Measurements from ENCODE around the gene ALDH16A1. TPM values are rescaled to one million over a fixed set of nuclear protein-coding genes. Genes with fewer than 3 reads are reported as not detected.

The ALDH16A1 gene
- total and polyA plus RNA-seq, 2 donors (not counting 1 experiment from before 2014, with no cell fraction given) = 65.8 to 105 TPM

DNA sequence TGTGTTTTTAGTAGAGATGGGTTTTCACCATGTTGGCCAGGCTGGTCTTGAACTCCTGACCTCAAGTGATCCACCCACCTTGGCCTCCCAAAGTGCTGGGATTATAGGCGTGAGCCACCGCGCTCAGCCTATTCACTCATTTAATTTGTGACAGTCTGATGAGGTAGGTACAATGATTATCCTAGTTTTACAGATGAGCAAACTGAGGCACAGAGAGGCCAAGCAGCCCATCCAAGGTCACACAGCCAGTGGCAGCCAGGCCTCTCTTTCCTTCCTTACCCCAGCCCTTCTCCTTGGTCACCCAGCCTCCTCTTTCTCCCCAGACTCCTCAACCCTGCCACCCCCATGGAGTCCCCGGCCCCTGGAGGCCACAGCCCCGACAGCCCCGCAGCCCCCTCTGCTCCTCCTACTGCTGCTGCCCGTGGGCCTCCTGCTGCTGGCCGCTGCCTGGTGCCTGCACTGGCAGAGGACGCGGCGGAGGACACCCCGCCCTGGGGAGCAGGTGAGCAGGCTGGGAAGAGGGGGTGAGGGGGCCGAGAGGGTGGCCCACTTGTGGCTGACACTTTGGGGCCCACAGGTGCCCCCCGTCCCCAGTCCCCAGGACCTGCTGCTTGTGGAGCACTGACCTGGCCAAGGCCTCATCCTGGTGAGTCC, 27.1 kb downstream of the ALDH16A1 start:
- Histone ChIP-seq H3K27ac (ENCODE audit: low read length in 2 of 2) (no peak overlapping the region), H3K27me3 (replicated peaks in 1 of 4; ENCODE audit: control extremely low read depth in 1 of 4, control insufficient read depth in 3 of 4, insufficient read depth in 4 of 4, low read length in 3 of 4) (no peaks in the 10 kb centered on the region), H3K4me1 (ENCODE audit: control insufficient read depth in 2 of 2, insufficient read depth in 2 of 2, low read length in 2 of 2) (peaks cover under 1 to 19% of the 10 kb centered on the region in 2 donors), H4K20me1 (ENCODE audit: control insufficient read depth, insufficient read depth, low read length, poor library complexity, severe bottlenecking) (no peaks in the 10 kb centered on the region), H3K9me3 (ENCODE audit: control extremely low read depth in 1 of 3, control insufficient read depth in 2 of 3, insufficient read depth in 1 of 3, low read length in 2 of 3) (no peaks in the 10 kb centered on the region), H2AFZ (ENCODE audit: insufficient read depth, low read depth, low read length, poor library complexity, severe bottlenecking) (no peak overlapping the region), H3K4me2 (replicated peaks; ENCODE audit: low read depth, low read length, poor library complexity, severe bottlenecking) (no peak overlapping the region), H3K9ac (ENCODE audit: low read length) (no peak overlapping the region), H3K4me3 (ENCODE audit: control extremely low read depth in 1 of 5, extremely low read depth in 1 of 5, insufficient read depth in 1 of 5, low read depth in 2 of 5, low read length in 4 of 5) (no peak overlapping the region), H3K79me2 (ENCODE audit: control insufficient read depth, insufficient read depth, low read length) (peaks cover 11% of the 10 kb centered on the region), H3K36me3 (replicated peaks in 1 of 2; ENCODE audit: control extremely low read depth in 1 of 2, control insufficient read depth in 1 of 2, extremely low read depth in 1 of 2, insufficient read depth in 2 of 2, low read length in 1 of 2) (peaks cover 0 to 3% of the 10 kb centered on the region in 2 experiments)
- CTCF ChIA-PET = interaction anchor here (0.6 kb wide), 1 partner anchor 178 kb away, joined by 3 read pairs; no protein-coding TSS in a partner anchor
- WGBS (ENCODE audit: insufficient coverage) = 97% methylated on average over 8 of the region's 14 CpGs
- H3K4me1 Mint-ChIP-seq = peaks cover 16% of the 10 kb centered on the region
- H3K9me3 Mint-ChIP-seq (ENCODE audit: insufficient read depth) = no peaks in the 10 kb centered on the region
- no peaks in the 10 kb centered on the region for H3K27me3 Mint-ChIP-seq
- POLR2A ChIA-PET = no interaction called here
- DNase-seq = no peak
- no peak overlapping the region for H3K4me3 Mint-ChIP-seq
- TF ChIP-seq, protein P1, sequence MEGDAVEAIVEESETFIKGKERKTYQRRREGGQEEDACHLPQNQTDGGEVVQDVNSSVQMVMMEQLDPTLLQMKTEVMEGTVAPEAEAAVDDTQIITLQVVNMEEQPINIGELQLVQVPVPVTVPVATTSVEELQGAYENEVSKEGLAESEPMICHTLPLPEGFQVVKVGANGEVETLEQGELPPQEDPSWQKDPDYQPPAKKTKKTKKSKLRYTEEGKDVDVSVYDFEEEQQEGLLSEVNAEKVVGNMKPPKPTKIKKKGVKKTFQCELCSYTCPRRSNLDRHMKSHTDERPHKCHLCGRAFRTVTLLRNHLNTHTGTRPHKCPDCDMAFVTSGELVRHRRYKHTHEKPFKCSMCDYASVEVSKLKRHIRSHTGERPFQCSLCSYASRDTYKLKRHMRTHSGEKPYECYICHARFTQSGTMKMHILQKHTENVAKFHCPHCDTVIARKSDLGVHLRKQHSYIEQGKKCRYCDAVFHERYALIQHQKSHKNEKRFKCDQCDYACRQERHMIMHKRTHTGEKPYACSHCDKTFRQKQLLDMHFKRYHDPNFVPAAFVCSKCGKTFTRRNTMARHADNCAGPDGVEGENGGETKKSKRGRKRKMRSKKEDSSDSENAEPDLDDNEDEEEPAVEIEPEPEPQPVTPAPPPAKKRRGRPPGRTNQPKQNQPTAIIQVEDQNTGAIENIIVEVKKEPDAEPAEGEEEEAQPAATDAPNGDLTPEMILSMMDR (IDR thresholded peaks at IDR 0.05) = no peak
- no peak for TF ChIP-seq EZH2 (IDR thresholded peaks at IDR 0.05; ENCODE audit: borderline replicate concordance, insufficient read depth, low read depth, low read length, poor library complexity, severe bottlenecking)
- H3K27ac Mint-ChIP-seq = no peak overlapping the region
- ATAC-seq (ENCODE audit: low read depth) = no peak
- intact Hi-C loops (cut with micrococcal nuclease) = loop anchor here (10.0 kb wide), 1 partner anchor 845 kb away; the partner anchor contains the start of gene DBP

DNA sequence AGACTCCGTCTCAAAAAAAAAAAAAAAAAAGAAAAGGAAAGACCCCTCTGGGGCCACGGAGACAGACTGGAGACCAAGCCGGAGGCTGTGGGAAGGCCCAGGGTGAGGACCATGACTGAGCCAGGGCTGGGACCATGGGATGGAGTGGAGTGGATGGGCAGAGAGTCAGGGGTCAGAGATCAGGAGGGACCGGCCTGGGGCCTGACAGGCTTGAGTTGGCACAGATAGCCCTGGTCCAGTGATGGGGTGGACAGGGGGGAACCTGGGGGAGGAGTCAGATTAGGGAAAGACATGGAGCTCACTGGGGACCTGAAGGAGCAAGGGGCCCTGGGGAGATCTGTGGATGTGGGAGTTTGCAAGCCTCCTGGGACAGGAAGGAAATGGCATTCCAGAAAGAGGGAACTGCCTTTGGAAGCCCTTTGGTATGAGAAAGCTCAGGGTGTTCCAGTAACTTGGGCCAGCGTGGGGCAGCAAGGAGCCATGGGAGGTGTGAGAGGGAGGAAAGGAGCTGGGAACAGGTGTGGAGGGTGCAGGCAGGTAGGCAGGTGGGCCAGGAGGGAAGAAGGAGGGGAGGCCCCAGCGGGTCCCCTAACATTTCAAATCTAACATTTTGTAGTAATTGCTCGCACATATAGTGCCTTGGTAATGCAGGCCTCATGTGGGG, 28.1 kb downstream of the ALDH16A1 start:
- ATAC-seq (ENCODE audit: low read depth) (no peak), DNase-seq (no peak)
- H2AFZ ChIP-seq (ENCODE audit: insufficient read depth, low read depth, low read length, poor library complexity, severe bottlenecking) = no peak overlapping the region
- peaks cover 8% of the 10 kb centered on the region for H3K79me2 ChIP-seq (ENCODE audit: control insufficient read depth, insufficient read depth, low read length)
- peaks cover 0 to 3% of the 10 kb centered on the region in 2 experiments for H3K36me3 ChIP-seq (replicated peaks in 1 of 2; ENCODE audit: control extremely low read depth in 1 of 2, control insufficient read depth in 1 of 2, extremely low read depth in 1 of 2, insufficient read depth in 2 of 2, low read length in 1 of 2)
- Mint-ChIP-seq H3K9me3 (ENCODE audit: insufficient read depth) (no peaks in the 10 kb centered on the region), H3K4me3 (no peak overlapping the region), H3K27ac (no peak overlapping the region), H3K4me1 (peaks cover 7% of the 10 kb centered on the region), H3K27me3 (no peaks in the 10 kb centered on the region)
- H3K4me3 ChIP-seq (ENCODE audit: control extremely low read depth in 1 of 5, extremely low read depth in 1 of 5, insufficient read depth in 1 of 5, low read depth in 2 of 5, low read length in 4 of 5) = no peak overlapping the region
- H3K4me1 ChIP-seq (ENCODE audit: control insufficient read depth in 2 of 2, insufficient read depth in 2 of 2, low read length in 2 of 2) = peaks cover 0 to 9% of the 10 kb centered on the region in 2 donors
- TF ChIP-seq, protein P1 (IDR thresholded peaks at IDR 0.05) = no peak
- TF ChIP-seq EZH2 (IDR thresholded peaks at IDR 0.05; ENCODE audit: borderline replicate concordance, insufficient read depth, low read depth, low read length, poor library complexity, severe bottlenecking) = no peak
- intact Hi-C loops (cut with micrococcal nuclease) = no loop called here
- 98% methylated on average over 4 of the region's 7 CpGs for WGBS (ENCODE audit: insufficient coverage)
- ChIA-PET POLR2A (no interaction called here), CTCF (interaction anchor here (0.6 to 1.1 kb wide), 2 partner anchors 66 to 179 kb away, joined by 3 to 6 read pairs; no protein-coding TSS in a partner anchor)
- H3K27me3 ChIP-seq (replicated peaks in 1 of 4; ENCODE audit: control extremely low read depth in 1 of 4, control insufficient read depth in 3 of 4, insufficient read depth in 4 of 4, low read length in 3 of 4) = no peaks in the 10 kb centered on the region
- no peaks in the 10 kb centered on the region for H3K9me3 ChIP-seq (ENCODE audit: control extremely low read depth in 1 of 3, control insufficient read depth in 2 of 3, insufficient read depth in 1 of 3, low read length in 2 of 3)
- H3K27ac ChIP-seq (ENCODE audit: low read length in 2 of 2) = no peak overlapping the region
- H3K4me2 ChIP-seq (replicated peaks; ENCODE audit: low read depth, low read length, poor library complexity, severe bottlenecking) = no peak overlapping the region
- no peaks in the 10 kb centered on the region for H4K20me1 ChIP-seq (ENCODE audit: control insufficient read depth, insufficient read depth, low read length, poor library complexity, severe bottlenecking)
- no peak overlapping the region for H3K9ac ChIP-seq (ENCODE audit: low read length)

Measured in B cell (primary cell).